Activated naive CD4-positive, alpha-beta T cell treated with anti-CD3 and anti-CD28 coated beads for 36 hours (primary cell): ENCODE measurements around the gene OXER1. TPM values are rescaled to one million over a fixed set of nuclear protein-coding genes. Genes with fewer than 3 reads are reported as not detected.
A peak's percentile ranks its signal among the peaks of the same experiment; 100 is the strongest.
"Not testable (repeated sequence)": the region's sequence is repeated elsewhere in the genome, so short reads cannot be mapped to it uniquely, and the experiment has no call there.

ENCODE experiments used
- CTCF ChIA-PET: fragments of 350-600 bp; sonication (Branson Sonifier 250); formaldehyde crosslinking; loops from one replicate; lab custom pipeline; 2021; ENCODE audit warnings: antibody characterized with exemption; lab: Charles Lee
- DNase-seq: peaks from one replicate; pipeline ENCODE4 v3.0.0-alpha.2; 2020
- H3K27ac Mint-ChIP-seq: one replicate; pipeline ENCODE4 v1.8.0; 2021; ENCODE audit warnings: mild to moderate bottlenecking, mixed read lengths
- H3K27me3 Mint-ChIP-seq: one replicate; pipeline ENCODE4 v1.8.0; 2021; ENCODE audit warnings: low read depth, mixed read lengths
- H3K36me3 Mint-ChIP-seq: one replicate; pipeline ENCODE4 v1.8.0; 2021; ENCODE audit warnings: low read depth, mixed read lengths
- H3K4me1 Mint-ChIP-seq: one replicate; pipeline ENCODE4 v1.8.0; 2021; ENCODE audit warnings: low read depth, mixed read lengths
- H3K4me3 Mint-ChIP-seq: one replicate; pipeline ENCODE4 v1.8.0; 2021; ENCODE audit warnings: mild to moderate bottlenecking, moderate library complexity, mixed read lengths
- H3K9me3 Mint-ChIP-seq: one replicate; pipeline ENCODE4 v1.8.0; 2021; ENCODE audit warnings: mixed read lengths
- intact Hi-C: fragments of 100-400 bp; cut with micrococcal nuclease; formaldehyde crosslinking; loops from one replicate; pipeline ENCODE4 v1.15.1; 2023
- total RNA-seq, 2 experiments: library from RNA; stranded (reverse); gene quantifications; one replicate each; pipeline ENCODE4 v1.2.3, GENCODE V29; 2021

Gene OXER1
- total RNA-seq, 2 experiments from 2014 or later: 0.14 TPM; not detected in 1

DNA sequence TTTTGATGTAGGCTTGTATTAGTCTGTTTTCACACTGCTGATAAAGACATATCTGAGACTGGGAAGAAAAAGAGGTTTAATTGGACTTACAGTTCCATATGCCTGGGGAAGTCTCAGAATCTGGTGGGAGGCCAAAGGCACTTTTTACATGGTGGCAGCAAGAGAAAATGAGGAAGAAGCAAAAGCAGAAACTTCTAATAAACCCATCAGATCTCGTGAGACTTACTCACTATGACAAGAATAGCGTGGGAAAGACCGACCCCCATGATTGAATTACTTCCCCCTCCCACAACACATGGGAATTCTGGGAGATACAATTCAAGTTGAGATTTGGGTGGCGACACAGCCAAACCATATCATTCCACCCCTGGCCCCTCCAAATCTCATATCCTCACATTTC lies 32.6 kb downstream of the OXER1 start:
- not testable (repeated sequence) for H3K27ac Mint-ChIP-seq

GRCh38 chr2:42726680-42727079 lies 37.3 kb downstream of the OXER1 start:
- Mint-ChIP-seq H3K27ac (no peak overlapping the region), H3K27me3 (no peaks in the 10 kb centered on the region), H3K36me3 (peaks cover 28% of the 10 kb centered on the region), H3K4me3 (no peak overlapping the region), H3K9me3 (peaks cover 2% of the 10 kb centered on the region), H3K4me1 (peaks cover 10% of the 10 kb centered on the region)
- intact Hi-C loops: no loop called here
- CTCF ChIA-PET: no interaction called here
- no peak for DNase-seq

More for the DNA sequence above, 32.6 kb downstream of the OXER1 start:
- H3K4me3 Mint-ChIP-seq, CTCF ChIA-PET, intact Hi-C loops, H3K27me3 Mint-ChIP-seq, DNase-seq, H3K4me1 Mint-ChIP-seq: not testable (repeated sequence)
- peaks cover 64% of the 10 kb centered on the region for H3K36me3 Mint-ChIP-seq
- H3K9me3 Mint-ChIP-seq: peaks cover 20% of the 10 kb centered on the region

DNA sequence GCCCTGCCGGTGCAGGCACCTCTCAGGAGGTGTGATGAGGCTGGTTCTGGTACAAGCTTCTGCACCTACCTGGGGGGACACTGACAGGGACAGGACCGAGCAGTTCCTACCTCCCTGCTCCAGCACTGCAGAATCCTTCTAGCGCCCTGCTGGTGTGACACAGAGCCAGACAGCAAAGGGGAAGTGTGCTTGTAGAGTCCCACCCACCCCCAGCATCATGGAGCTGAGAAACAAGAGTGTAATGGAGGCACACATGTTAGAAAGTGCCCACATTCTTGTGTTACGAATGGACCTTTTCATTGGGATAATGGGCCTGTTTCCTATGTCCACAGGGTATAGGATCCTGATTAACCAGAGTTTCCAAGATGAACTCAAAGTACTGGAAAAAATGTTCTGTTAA lies 38.3 kb downstream of the OXER1 start:
- Mint-ChIP-seq H3K4me3 (no peak overlapping the region), H3K9me3 (peaks cover 2% of the 10 kb centered on the region), H3K4me1 (peaks cover 10% of the 10 kb centered on the region), H3K27me3 (no peaks in the 10 kb centered on the region), H3K36me3 (peaks cover 19% of the 10 kb centered on the region), H3K27ac (no peak overlapping the region)
- DNase-seq: no peak
- intact Hi-C loops: no loop called here
- CTCF ChIA-PET: interaction anchor here (0.7 kb wide), 1 partner anchor 17 kb away, joined by 3 read pairs; no protein-coding TSS in a partner anchor

GRCh38 chr2:42724886-42725285 lies 39.0 kb downstream of the OXER1 start:
- no peak overlapping the region for H3K27ac Mint-ChIP-seq
- H3K36me3 Mint-ChIP-seq: peaks cover 12% of the 10 kb centered on the region
- peaks cover 10% of the 10 kb centered on the region for H3K4me1 Mint-ChIP-seq
- no peak overlapping the region for H3K4me3 Mint-ChIP-seq
- intact Hi-C loops: no loop called here
- CTCF ChIA-PET: no interaction called here
- H3K9me3 Mint-ChIP-seq: no peaks in the 10 kb centered on the region
- H3K27me3 Mint-ChIP-seq: no peaks in the 10 kb centered on the region
- no peak for DNase-seq

- Mint-ChIP-seq H3K4me3 (no peak overlapping the region), H3K36me3 (peaks cover 3% of the 10 kb centered on the region), H3K27ac (no peak overlapping the region), H3K4me1 (peaks cover 10% of the 10 kb centered on the region), H3K27me3 (no peaks in the 10 kb centered on the region), H3K9me3 (no peaks in the 10 kb centered on the region)
- no peak for DNase-seq
- CTCF ChIA-PET: no interaction called here
- intact Hi-C loops: loop anchor here (2.0 kb wide), 1 partner anchor 87 kb away; no protein-coding TSS in a partner anchor
These were observed 40.5 kb downstream of the OXER1 start for GRCh38 chr2:42723465-42723864.

DNA sequence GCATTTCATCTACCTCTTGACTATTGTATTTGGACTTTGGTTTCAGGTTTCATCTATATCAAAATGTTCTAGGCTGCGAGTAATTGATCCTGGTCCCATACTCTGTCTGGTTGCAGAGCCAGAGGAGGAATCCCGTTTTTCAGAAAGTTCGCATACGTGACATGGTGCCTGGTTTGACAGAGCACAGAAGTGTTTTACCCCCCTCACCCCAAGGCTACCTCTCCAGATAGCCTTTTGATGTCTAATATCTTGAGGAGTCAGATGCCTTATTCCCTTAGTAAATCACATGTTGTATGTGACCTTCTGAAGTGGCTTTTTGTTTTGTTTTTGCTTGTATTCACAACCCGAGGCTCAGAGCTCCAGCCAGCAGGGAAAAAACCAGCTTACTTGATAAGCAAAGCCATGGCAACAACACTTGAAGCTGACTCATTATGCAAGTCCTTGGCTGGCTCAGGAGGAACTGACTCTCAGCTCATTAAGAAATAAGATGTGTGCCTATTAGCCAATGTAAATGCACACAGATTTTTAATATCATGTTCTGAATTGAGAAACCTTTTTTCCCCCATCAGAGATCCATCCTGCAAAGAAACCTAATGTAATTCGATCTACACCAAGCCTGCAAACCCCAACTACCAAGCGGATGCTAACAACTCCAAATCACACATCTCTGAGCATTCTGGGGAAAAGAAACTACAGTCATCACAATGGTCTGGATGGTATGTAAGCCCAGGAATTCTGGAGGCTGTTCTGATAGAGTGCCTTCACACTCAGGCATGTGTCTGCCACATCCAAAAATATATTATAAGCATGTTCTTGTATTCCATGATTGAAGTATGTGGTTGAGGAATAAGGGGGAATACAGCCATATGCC lies 41.4 kb downstream of the OXER1 start:
- Mint-ChIP-seq H3K9me3 (no peaks in the 10 kb centered on the region), H3K27me3 (no peaks in the 10 kb centered on the region), H3K4me3 (no peak overlapping the region), H3K4me1 (peaks cover 10% of the 10 kb centered on the region), H3K36me3 (peaks cover 3% of the 10 kb centered on the region), H3K27ac (peak overlapping the region; percentile 39)
- CTCF ChIA-PET: interaction anchor here (0.6 kb wide), 1 partner anchor 23 kb away, joined by 3 read pairs; no protein-coding TSS in a partner anchor
- intact Hi-C loops: loop anchor here (1.0 to 2.0 kb wide), 2 partner anchors 88 to 361 kb away; partner anchors contain the start of gene COX7A2L
- DNase-seq: peak; percentile 77

DNA sequence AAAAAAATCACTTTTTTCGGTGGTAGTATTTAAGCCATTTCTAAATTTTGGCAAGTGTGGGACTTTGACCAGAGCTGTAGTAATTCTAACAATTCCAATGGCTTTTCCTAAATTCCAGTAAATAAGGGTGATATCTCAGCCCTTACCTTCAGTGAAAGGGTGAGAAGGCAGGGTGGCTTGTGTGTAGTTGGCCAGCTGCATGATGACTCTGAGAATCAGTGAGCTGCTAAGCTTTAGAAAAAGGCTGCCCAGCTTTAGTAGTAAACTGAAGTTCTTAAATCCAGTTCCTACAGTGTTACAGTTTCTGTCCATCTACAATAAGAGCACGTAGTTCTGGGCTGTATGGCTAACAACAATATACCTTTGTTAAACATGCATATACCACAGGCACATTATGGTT lies 42.0 kb downstream of the OXER1 start:
- Mint-ChIP-seq H3K4me3 (no peak overlapping the region), H3K27ac (no peak overlapping the region), H3K27me3 (no peaks in the 10 kb centered on the region), H3K36me3 (peaks cover 3% of the 10 kb centered on the region), H3K4me1 (peaks cover 10% of the 10 kb centered on the region), H3K9me3 (no peaks in the 10 kb centered on the region)
- DNase-seq: no peak
- intact Hi-C loops: loop anchor here (1.0 to 2.0 kb wide), 2 partner anchors 89 to 361 kb away; partner anchors contain the start of gene COX7A2L
- CTCF ChIA-PET: interaction anchor here (0.6 kb wide), 1 partner anchor 22 kb away, joined by 3 read pairs; no protein-coding TSS in a partner anchor

GRCh38 chr2:42714686-42715085 lies 49.2 kb downstream of the OXER1 start:
- no peaks in the 10 kb centered on the region for H3K36me3 Mint-ChIP-seq
- H3K4me3 Mint-ChIP-seq: no peak overlapping the region
- H3K27ac Mint-ChIP-seq: no peak overlapping the region
- no peaks in the 10 kb centered on the region for H3K4me1 Mint-ChIP-seq
- DNase-seq: no peak
- CTCF ChIA-PET: no interaction called here
- no peaks in the 10 kb centered on the region for H3K27me3 Mint-ChIP-seq
- intact Hi-C loops: no loop called here
- H3K9me3 Mint-ChIP-seq: no peaks in the 10 kb centered on the region

DNA sequence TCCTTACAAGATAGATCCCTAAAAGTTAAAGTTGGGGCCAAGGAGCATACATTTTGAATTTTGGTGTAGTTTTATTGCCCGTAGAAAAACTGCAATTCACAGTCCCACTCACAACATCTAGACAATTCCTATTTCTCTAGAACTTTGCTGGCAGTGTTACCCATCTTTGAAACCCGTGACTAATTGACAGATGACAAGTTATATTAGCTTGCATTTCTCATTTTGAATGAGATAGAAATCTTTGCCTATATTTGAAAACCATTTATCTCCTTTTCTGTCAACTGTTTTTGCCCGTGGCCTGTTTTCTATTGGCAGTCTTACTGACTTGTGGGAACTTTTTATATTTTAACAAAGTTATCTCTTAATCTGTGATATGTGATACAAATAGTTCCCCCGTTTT lies 50.0 kb downstream of the OXER1 start:
- no peak for DNase-seq
- no peak overlapping the region for H3K27ac Mint-ChIP-seq
- intact Hi-C loops: no loop called here
- H3K4me3 Mint-ChIP-seq: no peak overlapping the region
- no peaks in the 10 kb centered on the region for H3K27me3 Mint-ChIP-seq
- H3K9me3 Mint-ChIP-seq: no peaks in the 10 kb centered on the region
- peaks cover 2% of the 10 kb centered on the region for H3K36me3 Mint-ChIP-seq
- CTCF ChIA-PET: no interaction called here
- H3K4me1 Mint-ChIP-seq: no peaks in the 10 kb centered on the region

- Mint-ChIP-seq H3K27me3 (no peaks in the 10 kb centered on the region), H3K27ac (no peak overlapping the region), H3K4me3 (no peak overlapping the region), H3K4me1 (no peaks in the 10 kb centered on the region), H3K9me3 (no peaks in the 10 kb centered on the region), H3K36me3 (peaks cover 7% of the 10 kb centered on the region)
- no peak for DNase-seq
- intact Hi-C loops: no loop called here
- CTCF ChIA-PET: interaction anchor here (0.6 kb wide), 1 partner anchor 209 kb away, joined by 4 read pairs; no protein-coding TSS in a partner anchor
These were observed 51.0 kb downstream of the OXER1 start for GRCh38 chr2:42712934-42713333.
